Small intestine (tissue), 7 donors: ENCODE data around the gene PTPRB. TPM values are rescaled to one million over a fixed set of nuclear protein-coding genes. Genes with fewer than 3 reads are reported as not detected.
A peak's percentile ranks its signal among the peaks of the same experiment; 100 is the strongest.

Experiments
- DNase-seq, 2 donors: peaks; one replicate each; pipeline versions ENCODE4 v3.0.0 to v3.0.0-alpha.2; 2013
- FAIRE-seq: peaks from 2 replicates; lab custom pipeline; 2012; peaks lifted over from hg19 to GRCh38; lab: Jason Lieb, UNC
- H3K27ac ChIP-seq, 3 donors: one replicate each; pipeline ENCODE4 v1.5.1; 2013; ENCODE audit warnings: low read length in 2 of 3, mild to moderate bottlenecking in 2 of 3, control low read depth in 1 of 3, inconsistent platforms in 1 of 3, low read depth in 1 of 3, moderate library complexity in 1 of 3
- H3K27me3 ChIP-seq, 3 donors: one replicate each; pipeline ENCODE4 v1.6.1; 2013; ENCODE audit warnings: low read length in 3 of 3, inconsistent platforms in 1 of 3; ENCODE audit not compliant: control insufficient read depth in 3 of 3, insufficient read depth in 3 of 3
- H3K36me3 ChIP-seq, 3 donors: one replicate each; pipeline ENCODE4 v1.6.1; 2013; ENCODE audit warnings: low read length in 3 of 3, inconsistent platforms in 1 of 3, low read depth in 1 of 3, mild to moderate bottlenecking in 1 of 3, moderate library complexity in 1 of 3; ENCODE audit not compliant: control insufficient read depth in 3 of 3, insufficient read depth in 2 of 3
- H3K4me1 ChIP-seq, 3 donors: one replicate each; pipeline ENCODE4 v1.6.1; 2013; ENCODE audit warnings: low read length in 2 of 3, inconsistent platforms in 1 of 3, low read depth in 1 of 3, mild to moderate bottlenecking in 1 of 3, moderate library complexity in 1 of 3; ENCODE audit not compliant: control insufficient read depth in 3 of 3, insufficient read depth in 2 of 3
- H3K4me3 ChIP-seq, 3 donors: one replicate each; pipeline ENCODE4 v1.5.1; 2013; ENCODE audit warnings: low read length in 3 of 3, control low read depth in 1 of 3, inconsistent platforms in 1 of 3, low read depth in 1 of 3, mild to moderate bottlenecking in 1 of 3, moderate library complexity in 1 of 3
- H3K9me3 ChIP-seq, 2 donors: one replicate each; pipeline ENCODE4 v1.6.1; 2013; ENCODE audit warnings: low read depth in 1 of 2, low read length in 1 of 2; ENCODE audit not compliant: control insufficient read depth in 2 of 2, insufficient read depth in 1 of 2
- WGBS, 3 donors: extraction: QIAGEN DNeasy Blood & Tissue Kit; methylation state at CpG; one replicate each; pipeline ENCODE4 v1.1.7; 2013; 5-methylcytosine and 5-hydroxymethylcytosine counted together
- polyA plus RNA-seq, 4 donors: library from polyadenylated mRNA; stranded (reverse) in 3 of 4; unstranded in 1 of 4; fragments of 200-250 nt in 3 of 4; fragments of 120-200 nt in 1 of 4; gene quantifications; one replicate each; pipeline versions ENCODE4 v1.2.1 to v1.2.3, GENCODE V29; 2013
- donor health status: healthy with polysubstance abuse.
- donor health status: control.
- donor health status: control.
- donor health status: Bipolar disorder and iron deficiency.
- donor health status: healthy.

Gene PTPRB
- polyA plus RNA-seq, 4 donors, result 1.8 to 24.4 (median 3.3) TPM

- no peak for DNase-seq
- Histone ChIP-seq H3K9me3 (peaks cover 0 to 3% of the 10 kb centered on the region in 2 donors), H3K4me3 (no peak overlapping the region), H3K36me3 (no peaks in the 10 kb centered on the region), H3K27me3 (peaks cover 0 to 4% (median 0%) of the 10 kb centered on the region in 3 donors), H3K27ac (no peak overlapping the region), H3K4me1 (no peaks in the 10 kb centered on the region)
- 94 to 97% (median 96%) methylated on average over 2 of the region's 2 CpGs for WGBS, 3 donors
- FAIRE-seq, result no peak
Observed at GRCh38 chr12:70639535-70639934, 2.3 kb upstream of the PTPRB start.

GRCh38 chr12:70638639-70639360 lies 1.6 kb upstream of the PTPRB start:
- H3K36me3 ChIP-seq, result no peaks in the 10 kb centered on the region
- no peak for DNase-seq
- no peak overlapping the region for H3K4me3 ChIP-seq
- FAIRE-seq, result no peak
- peaks cover 0 to 4% (median 0%) of the 10 kb centered on the region in 3 donors for H3K27me3 ChIP-seq
- H3K9me3 ChIP-seq, result peaks cover 0 to 3% of the 10 kb centered on the region in 2 donors
- H3K4me1 ChIP-seq, result no peaks in the 10 kb centered on the region
- H3K27ac ChIP-seq, result no peak overlapping the region
- WGBS, 3 donors, result 82 to 90% (median 86%) methylated on average over 1 of the region's 1 CpG

GRCh38 chr12:70635755-70636154 lies 1.5 kb downstream of the PTPRB start:
- Histone ChIP-seq H3K27me3 (peaks cover 0 to 4% (median 0%) of the 10 kb centered on the region in 3 donors), H3K4me1 (no peaks in the 10 kb centered on the region), H3K27ac (no peak overlapping the region), H3K36me3 (no peaks in the 10 kb centered on the region), H3K9me3 (peaks cover 0 to 3% of the 10 kb centered on the region in 2 donors), H3K4me3 (peak overlapping the region in 1 of 3 donors; percentile 16)
- DNase-seq (no peak), FAIRE-seq (no peak)
- WGBS, 3 donors, result 78 to 94% (median 84%) methylated on average over 7 of the region's 7 CpGs

- H3K27ac ChIP-seq, result no peak overlapping the region
- 84 to 93% (median 89%) methylated on average over 3 of the region's 3 CpGs for WGBS, 3 donors
- no peaks in the 10 kb centered on the region for H3K9me3 ChIP-seq
- no peaks in the 10 kb centered on the region for H3K36me3 ChIP-seq
- peaks cover 0 to 3% (median 0%) of the 10 kb centered on the region in 3 donors for H3K4me1 ChIP-seq
- H3K27me3 ChIP-seq, result no peaks in the 10 kb centered on the region
- FAIRE-seq, result no peak
- no peak for DNase-seq
- no peak overlapping the region for H3K4me3 ChIP-seq
Observed at GRCh38 chr12:70628701-70629480, 8.3 kb downstream of the PTPRB start.

- H3K27me3 ChIP-seq, result no peaks in the 10 kb centered on the region
- DNase-seq (no peak), FAIRE-seq (no peak)
- H3K4me1 ChIP-seq, result peaks cover 0 to 3% (median 0%) of the 10 kb centered on the region in 3 donors
- H3K27ac ChIP-seq, result no peak overlapping the region
- no peaks in the 10 kb centered on the region for H3K9me3 ChIP-seq
- WGBS, 3 donors, result 58 to 86% (median 85%) methylated on average over 5 of the region's 5 CpGs
- H3K36me3 ChIP-seq, result no peaks in the 10 kb centered on the region
- H3K4me3 ChIP-seq, result no peak overlapping the region
Observed at GRCh38 chr12:70627677-70628076, 9.6 kb downstream of the PTPRB start.

GRCh38 chr12:70626180-70626579 lies 11.0 kb downstream of the PTPRB start:
- H3K27ac ChIP-seq, result no peak overlapping the region
- H3K9me3 ChIP-seq, result no peaks in the 10 kb centered on the region
- DNase-seq (no peak), FAIRE-seq (no peak)
- H3K27me3 ChIP-seq, result no peaks in the 10 kb centered on the region
- WGBS, 3 donors, result 81 to 95% (median 86%) methylated on average over 3 of the region's 3 CpGs
- H3K4me1 ChIP-seq, result peaks cover 0 to 3% (median 0%) of the 10 kb centered on the region in 3 donors
- no peak overlapping the region for H3K4me3 ChIP-seq
- no peaks in the 10 kb centered on the region for H3K36me3 ChIP-seq

DNA sequence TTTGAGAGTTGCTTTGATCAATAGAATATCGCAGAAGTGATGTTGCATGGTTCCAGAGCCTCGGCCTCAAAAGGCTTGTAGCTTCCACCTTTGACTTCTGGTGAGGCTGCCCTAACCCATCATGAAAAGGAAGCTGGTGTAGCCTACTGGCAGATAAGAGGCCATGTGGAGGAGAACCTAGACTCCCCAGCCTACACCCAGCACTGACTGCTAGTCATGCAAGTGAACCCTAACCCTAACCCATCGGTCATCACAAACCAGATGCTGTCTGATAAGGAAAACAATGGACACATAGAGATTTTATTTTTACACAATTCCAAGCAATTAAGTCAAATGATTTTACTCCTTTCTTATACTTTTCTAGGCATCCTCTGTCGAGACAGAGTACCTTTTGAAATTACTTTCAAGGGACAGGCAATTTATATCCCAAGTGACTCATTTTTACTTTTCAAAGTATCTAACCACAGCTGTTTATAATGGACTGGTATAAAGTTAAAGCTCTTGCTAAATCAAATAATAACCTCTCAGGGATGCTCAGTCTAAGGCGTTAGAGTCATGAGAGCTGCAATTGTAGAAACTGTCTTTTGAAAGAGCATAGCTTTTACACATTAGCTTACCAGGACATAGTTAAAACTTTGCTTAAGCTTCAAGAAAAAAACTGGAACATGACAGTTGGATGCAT lies 17.6 kb downstream of the PTPRB start:
- WGBS, 3 donors, result 72 to 78% (median 78%) methylated on average over 5 of the region's 5 CpGs
- Histone ChIP-seq H3K4me1 (no peaks in the 10 kb centered on the region), H3K27me3 (peaks cover 0 to 2% (median 0%) of the 10 kb centered on the region in 3 donors), H3K9me3 (no peaks in the 10 kb centered on the region), H3K4me3 (no peak overlapping the region), H3K36me3 (no peaks in the 10 kb centered on the region), H3K27ac (no peak overlapping the region)
- FAIRE-seq, result no peak
- no peak for DNase-seq

DNA sequence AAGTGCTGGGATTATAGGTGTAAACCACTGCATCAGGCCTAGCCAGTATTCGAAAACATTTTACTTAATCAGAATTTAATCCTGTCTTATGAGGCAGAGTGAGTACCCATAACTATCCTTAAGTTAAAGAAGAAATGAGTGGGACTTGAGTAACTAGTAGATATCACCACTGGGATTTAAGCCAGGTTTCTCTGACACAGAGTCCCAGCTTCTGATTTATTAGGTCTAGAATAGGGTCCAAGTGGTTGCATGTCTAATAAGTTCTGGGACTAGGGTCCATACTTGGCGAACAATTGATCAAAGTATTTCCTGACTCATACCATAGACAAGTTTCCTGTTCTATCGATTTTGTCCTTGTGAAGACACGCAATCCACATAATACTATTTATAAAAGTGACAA lies 18.9 kb downstream of the PTPRB start:
- no peaks in the 10 kb centered on the region for H3K9me3 ChIP-seq
- H3K4me3 ChIP-seq, result no peak overlapping the region
- no peak for FAIRE-seq
- H3K36me3 ChIP-seq, result no peaks in the 10 kb centered on the region
- no peaks in the 10 kb centered on the region for H3K4me1 ChIP-seq
- peaks cover 0 to 2% (median 0%) of the 10 kb centered on the region in 3 donors for H3K27me3 ChIP-seq
- 90 to 91% (median 90%) methylated on average over 4 of the region's 4 CpGs for WGBS, 3 donors
- DNase-seq, result no peak
- no peak overlapping the region for H3K27ac ChIP-seq
